GM21515 (cell line): ENCODE results near the gene INCA1.

Source experiments
- ATAC-seq: cut with Tn5 transposase; IDR thresholded peaks from one replicate; pipeline ENCODE4 v1.9.1; 2021; ENCODE audit not compliant: unreplicated experiment

INCA1 gene

DNA sequence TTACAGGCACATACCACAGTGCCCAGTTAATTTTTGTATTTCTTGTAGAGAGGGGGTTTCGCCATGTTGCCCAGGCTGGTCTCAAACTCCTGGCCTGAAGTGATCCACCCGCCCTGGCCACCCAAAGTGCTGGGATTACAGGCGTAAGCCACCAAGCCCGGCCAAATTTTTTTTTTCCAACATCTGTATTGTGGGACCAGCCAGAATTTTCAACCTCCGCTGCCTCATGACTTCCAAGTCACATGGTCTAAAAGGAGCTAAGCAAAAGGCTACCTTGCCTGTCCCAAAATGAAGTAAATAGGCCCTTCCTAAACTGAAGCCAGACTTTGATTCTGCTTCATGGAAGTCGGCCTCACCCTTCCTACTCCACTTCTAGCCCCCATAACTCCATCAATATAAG is 25.5 kb downstream of the INCA1 start:
- no peak for ATAC-seq

GRCh38 chr17:4970273-4970672 is 27.0 kb downstream of the INCA1 start:
- ATAC-seq = no peak

DNA sequence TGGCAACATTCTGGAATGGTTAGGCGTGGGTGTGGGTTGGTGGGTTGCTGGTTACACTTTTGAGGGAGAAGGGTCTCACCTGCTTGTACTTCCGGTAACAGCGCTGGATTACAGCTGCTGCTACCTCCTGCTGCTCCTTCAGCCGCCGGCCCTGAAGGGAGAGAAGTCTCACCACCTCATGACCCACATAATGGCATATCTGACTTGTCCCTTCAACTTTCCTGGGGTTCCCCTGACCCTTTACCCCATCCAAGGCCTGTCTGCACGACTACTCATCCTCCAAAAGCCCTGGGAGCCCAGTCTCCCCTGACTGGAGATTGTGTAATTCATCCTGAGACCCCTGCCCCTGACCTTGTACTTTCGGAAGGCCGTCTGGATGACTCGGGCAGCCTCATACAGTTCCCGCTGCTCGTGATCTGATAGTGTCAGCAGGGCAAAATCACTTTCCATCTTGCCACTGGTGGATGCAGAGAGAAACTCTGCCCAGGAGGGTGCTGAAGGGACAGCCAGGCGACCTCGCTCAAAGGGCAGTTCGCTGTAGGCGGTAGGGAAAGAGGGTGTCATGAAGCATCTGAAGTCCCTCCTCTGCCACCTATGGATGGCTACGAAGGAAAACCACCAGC is 27.7 kb downstream of the INCA1 start:
- no peak for ATAC-seq

DNA sequence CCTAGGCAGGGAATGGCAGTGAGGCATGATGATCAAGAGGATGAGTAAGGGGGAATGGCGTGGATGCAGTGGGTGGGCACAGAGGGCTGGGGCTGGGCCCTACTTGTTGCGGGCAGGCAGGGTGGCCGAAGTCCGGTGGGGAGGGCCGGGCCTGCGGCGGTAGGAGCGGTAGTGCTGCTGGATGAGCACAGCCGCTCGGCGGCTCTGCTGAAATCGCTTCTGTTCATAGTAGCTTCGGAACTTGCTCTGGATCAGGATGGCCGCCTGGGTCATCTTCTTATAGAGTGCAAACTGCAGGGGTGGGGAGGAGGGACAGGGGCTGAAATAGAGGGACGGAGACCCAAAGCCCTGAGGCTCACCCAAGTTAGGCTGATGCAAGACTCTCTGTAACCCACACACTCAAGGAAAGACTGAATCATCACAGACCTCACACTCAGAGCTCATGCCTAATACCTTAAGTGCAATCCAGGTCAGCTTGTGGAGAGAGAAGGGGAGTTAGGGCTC is 28.2 kb downstream of the INCA1 start:
- no peak for ATAC-seq

GRCh38 chr17:4968486-4969046 is 28.8 kb downstream of the INCA1 start:
- ATAC-seq = no peak

GRCh38 chr17:4967539-4968485 is 29.5 kb downstream of the INCA1 start, which contains the start of gene SPAG7:
SPAG7 (minus strand) TSS chr17:4967817; CDS start chr17:4967804, 13 bp downstream.
- peak; percentile 51 for ATAC-seq

DNA sequence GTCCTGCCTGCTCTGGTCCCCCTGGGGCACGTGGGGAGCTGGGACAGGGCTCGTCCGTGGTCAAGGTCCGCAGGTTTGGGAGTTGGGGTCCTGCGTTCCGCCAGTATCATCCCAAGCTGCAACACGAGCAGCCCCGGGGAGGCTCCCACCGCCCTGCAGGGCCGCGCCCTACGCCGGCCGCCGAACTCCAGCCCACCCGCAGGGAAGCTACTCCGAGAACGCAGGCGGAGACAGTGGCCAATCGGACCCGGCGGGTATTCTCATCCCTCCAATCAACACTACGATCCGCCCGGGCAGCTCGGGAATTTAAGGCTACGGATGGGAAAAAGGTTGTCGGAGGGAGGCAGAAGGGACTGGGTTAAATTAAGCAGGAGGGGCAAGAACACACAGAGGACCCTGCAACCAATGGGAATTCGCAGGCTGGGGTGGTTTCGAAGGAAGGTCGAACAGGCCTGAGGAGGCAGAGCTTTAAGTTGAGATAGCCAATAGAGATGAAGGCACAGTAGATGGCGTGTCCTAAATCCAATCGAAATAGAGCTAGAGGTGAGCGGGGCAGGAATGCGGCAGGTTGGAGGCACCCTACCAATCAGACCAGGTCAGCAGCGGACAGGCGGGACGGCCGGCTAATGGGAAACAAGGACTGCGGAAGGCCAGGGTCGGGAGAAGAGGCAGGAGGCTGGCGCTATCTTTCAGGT is 30.3 kb downstream of the INCA1 start:
- ATAC-seq = peak; percentile 77

DNA sequence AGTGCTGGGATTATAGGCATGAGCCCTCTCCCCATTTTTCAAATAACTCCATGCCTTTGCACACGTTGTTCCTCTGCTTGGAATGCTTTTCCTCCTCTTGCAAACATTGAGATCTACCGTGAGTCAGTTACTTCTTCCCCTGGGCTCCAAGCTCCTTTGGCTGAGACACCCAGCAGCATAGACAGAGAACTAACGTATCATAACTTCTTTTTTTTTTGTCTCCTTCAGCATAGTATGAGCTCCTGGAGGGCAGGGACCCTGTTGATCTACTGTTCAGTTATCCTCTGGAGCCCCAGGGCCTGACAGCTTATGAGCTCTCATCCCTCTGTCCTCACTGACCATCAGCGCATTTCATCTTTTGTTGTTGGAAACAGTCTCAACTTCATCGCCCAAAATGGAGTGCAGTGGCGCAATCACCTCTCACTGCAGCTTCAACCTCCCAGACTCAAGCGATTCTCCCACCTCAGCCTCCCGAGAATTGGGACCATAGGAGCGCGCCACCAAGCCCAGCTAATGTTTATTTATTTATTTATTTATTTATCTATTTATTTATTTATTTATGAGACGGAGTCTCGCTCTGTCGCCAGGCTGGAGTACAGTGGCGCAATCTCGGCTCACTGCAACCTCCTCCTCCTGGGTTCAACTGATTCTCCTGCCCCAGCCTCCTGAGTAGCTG is 31.9 kb downstream of the INCA1 start:
- no peak for ATAC-seq

DNA sequence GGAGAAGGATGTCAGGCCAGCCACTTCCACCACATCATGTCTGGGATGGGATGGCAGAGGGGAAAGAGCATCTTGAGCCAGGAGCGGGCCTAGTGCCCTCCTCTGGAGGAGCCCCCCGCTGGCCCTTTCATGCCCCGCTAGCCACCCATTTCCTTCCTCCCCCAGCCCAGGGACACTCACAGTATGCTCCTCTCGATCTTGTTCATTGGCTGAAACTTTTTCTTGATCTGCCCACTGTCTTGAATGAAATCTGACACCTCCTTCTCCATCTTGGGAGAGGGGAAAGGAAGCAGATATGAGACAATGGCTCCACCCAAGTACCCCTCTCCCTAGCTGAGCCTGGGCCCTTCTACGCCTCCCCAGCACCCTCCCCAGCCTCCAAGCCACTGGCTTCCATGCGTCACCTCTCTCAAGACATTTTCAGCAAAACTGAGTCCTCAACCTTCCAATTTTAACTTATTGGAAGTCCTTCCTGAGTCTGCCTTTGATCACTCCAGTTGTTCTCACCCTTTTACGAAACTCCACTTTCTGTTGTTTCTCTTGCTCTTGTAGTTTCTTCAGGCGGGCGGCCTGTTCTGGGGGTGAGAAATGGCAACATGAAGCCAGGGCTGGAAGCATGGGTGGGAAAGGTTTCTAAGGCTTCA is 36.9 kb downstream of the INCA1 start:
- no peak for ATAC-seq

- ATAC-seq = no peak
Measured at GRCh38 chr17:4959261-4959965, 37.9 kb downstream of the INCA1 start.

GRCh38 chr17:4958102-4958501 is 39.2 kb downstream of the INCA1 start:
- ATAC-seq = no peak

DNA sequence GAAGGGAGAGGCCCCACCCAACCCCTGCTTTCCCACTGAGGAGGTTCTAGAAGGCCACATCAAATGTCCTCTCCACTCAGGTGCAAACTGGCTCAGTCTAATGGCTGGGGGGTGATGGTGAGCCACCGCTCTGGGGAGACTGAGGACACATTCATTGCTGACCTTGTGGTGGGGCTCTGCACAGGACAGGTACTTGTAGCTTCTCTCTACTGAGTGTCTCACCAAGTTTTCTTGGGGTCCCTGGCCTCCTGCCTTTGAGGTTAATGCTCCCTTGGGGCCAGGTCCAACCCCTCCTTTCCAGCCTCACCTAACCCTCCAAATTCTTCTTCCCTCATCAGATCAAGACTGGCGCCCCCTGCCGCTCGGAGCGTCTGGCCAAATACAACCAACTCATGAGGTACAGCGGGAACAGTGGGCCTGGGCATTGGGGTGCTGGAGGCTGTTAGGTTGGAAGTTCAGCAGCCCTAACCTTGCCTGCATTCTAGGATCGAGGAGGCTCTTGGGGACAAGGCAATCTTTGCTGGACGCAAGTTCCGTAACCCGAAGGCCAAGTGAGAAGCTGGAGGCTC is 40.7 kb downstream of the INCA1 start:
- ATAC-seq = no peak

GRCh38 chr17:4955091-4955490 is 42.2 kb downstream of the INCA1 start:
- no peak for ATAC-seq

GRCh38 chr17:4953451-4953961 is 43.8 kb downstream of the INCA1 start:
- no peak for ATAC-seq

GRCh38 chr17:4951486-4951885 is 45.8 kb downstream of the INCA1 start:
- ATAC-seq = no peak

DNA sequence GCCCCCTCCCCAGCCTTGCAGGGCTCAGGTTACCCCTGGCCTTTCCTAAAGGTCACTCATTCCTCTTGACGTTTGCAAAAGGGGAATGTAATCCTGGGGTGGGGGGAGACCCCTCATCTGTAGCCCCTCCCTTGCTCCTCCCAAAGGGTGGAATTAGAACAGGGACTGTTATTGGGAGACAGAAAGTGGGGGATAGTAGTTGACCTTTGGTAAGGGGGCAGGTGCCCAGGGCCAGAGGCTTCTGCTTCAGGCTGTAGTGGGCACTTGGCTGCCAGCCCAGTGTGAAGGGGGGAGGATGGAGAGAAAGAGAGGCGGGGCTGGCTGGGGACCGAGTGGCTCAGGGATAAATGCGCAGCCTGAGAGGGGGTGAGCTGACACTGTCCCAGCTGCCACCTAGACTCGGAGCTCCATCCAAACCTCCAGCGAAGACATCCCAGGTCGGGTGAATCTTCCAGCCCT is 46.5 kb downstream of the INCA1 start, which contains the start of gene ENO3:
ENO3 (plus strand) TSS at position 374 of the 459 bp plus-strand sequence. CDS start 711 bp downstream, outside the sequence.
- no peak for ATAC-seq

DNA sequence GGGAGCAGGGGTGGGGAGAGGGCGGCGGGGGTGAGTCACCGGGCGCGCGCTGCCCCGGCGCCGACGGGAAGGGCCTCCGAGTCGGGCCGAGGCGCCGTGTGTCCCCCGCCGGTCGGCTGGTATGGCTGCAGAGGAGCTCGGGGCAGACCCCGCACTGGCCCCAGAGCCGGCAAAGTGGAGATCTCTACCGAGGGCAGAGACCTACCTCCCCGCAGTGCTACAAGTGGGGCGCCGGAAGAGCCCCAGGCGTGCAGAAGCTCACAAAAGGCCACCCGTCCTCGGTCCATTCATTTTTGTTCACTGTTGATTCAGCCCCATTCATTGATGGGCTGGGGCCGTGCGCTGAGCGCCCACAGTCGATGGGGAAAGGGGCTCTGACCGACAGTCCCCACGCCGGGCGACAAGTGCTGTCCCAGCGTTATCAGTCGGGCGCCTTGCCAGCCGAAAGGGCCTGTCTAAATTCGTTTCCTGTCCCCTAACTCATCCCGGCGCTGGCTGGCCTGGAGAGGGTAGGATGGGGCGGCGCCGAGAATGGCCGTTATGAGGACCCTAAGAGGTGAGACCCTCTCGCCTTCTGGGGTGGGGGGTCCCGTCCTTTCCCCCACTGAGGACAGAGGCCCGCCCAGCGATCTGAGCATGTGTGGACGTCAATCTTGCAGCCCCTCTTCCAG is 47.1 kb downstream of the INCA1 start:
- no peak for ATAC-seq
